ENCODE data around the gene SLITRK4. TPM values are rescaled to one million over a fixed set of nuclear protein-coding genes. Genes with fewer than 3 reads are reported as not detected.

Gene SLITRK4
- total RNA-seq, 2 donors from 2014 or later, result 1.3 to 4.6 TPM

DNA sequence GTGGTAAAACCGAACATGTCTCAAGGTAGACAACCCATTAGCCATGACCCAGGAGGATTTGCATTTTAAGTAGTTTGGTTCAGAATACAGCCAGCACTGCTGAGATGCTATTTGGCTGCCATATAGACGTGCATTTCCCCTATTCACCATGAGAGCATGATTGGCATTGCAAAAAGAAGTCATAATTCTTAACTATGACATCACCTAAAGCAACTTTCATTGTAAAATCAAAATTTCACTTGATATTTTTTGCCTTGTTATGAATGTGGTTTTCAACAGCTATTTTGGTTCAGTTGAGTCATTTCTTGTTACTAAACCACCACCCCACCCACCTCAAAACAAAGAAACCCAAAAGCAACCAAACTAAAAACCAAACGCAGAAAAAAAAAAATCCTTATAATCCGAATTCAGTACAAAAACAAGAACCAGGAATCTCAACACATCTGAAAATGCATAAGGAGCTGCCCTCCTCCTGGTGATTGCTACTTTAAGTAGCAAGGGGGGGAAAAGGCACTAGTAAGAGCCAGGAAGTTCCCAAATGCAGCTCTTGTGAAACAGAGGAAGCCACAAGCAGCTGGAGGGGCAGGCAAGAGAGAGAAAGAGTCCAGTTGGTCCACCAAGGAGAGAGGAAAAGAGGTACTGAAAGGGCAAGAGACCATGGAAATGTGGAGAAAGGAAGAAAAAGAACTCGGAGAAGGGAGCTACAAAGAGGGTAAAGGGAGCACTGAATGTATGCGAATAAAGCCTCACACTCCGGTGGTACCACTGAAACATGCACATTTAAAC is 3.1 kb downstream of the SLITRK4 start:
- Histone ChIP-seq H3K4me1 (replicated peaks) (no peaks in the 10 kb centered on the region), H3K27me3 (replicated peaks; ENCODE audit: insufficient read depth) (no peaks in the 10 kb centered on the region), H3K4me3 (no peak overlapping the region), H3K9me3 (no peaks in the 10 kb centered on the region), H3K27ac (no peak overlapping the region), H3K36me3 (no peaks in the 10 kb centered on the region)
- WGBS, result 46% methylated on average over 7 of the region's 7 CpGs
- DNase-seq (ENCODE audit: low spot score), result no peak
- intact Hi-C loops (cut with DNase I), result no loop called here
- TF ChIP-seq, protein P1, sequence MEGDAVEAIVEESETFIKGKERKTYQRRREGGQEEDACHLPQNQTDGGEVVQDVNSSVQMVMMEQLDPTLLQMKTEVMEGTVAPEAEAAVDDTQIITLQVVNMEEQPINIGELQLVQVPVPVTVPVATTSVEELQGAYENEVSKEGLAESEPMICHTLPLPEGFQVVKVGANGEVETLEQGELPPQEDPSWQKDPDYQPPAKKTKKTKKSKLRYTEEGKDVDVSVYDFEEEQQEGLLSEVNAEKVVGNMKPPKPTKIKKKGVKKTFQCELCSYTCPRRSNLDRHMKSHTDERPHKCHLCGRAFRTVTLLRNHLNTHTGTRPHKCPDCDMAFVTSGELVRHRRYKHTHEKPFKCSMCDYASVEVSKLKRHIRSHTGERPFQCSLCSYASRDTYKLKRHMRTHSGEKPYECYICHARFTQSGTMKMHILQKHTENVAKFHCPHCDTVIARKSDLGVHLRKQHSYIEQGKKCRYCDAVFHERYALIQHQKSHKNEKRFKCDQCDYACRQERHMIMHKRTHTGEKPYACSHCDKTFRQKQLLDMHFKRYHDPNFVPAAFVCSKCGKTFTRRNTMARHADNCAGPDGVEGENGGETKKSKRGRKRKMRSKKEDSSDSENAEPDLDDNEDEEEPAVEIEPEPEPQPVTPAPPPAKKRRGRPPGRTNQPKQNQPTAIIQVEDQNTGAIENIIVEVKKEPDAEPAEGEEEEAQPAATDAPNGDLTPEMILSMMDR (IDR thresholded peaks at IDR 0.05), result no peak
- TF ChIP-seq POLR2A (IDR thresholded peaks at IDR 0.05) (no peak), POLR2AphosphoS5 (IDR thresholded peaks at IDR 0.05) (no peak)

DNA sequence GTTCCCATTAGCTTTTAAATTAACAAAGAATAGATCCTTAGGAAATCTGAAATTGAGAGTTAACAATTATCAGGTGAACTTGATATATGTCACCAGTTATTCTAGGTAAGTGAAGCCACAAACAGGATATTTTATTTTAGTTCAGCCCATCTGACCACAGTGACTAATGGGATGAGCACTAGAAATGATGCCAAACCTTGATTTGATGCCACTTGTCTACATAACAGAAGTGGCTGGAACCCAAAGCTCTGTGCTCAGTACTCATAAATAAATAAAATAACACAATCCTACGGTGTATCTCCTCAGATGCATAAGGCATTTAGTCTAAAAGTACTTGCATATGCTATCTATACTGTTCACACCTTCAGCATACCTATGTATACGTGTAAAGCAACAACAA is 12.2 kb downstream of the SLITRK4 start:
- H3K27me3 ChIP-seq (replicated peaks; ENCODE audit: insufficient read depth), result no peaks in the 10 kb centered on the region
- no peaks in the 10 kb centered on the region for H3K9me3 ChIP-seq
- H3K4me3 ChIP-seq, result no peak overlapping the region
- WGBS, result 72% methylated on average over 2 of the region's 2 CpGs
- intact Hi-C loops (cut with DNase I), result no loop called here
- TF ChIP-seq, protein P1 (IDR thresholded peaks at IDR 0.05), result no peak
- TF ChIP-seq POLR2AphosphoS5 (IDR thresholded peaks at IDR 0.05) (no peak), POLR2A (IDR thresholded peaks at IDR 0.05) (no peak)
- H3K27ac ChIP-seq, result no peak overlapping the region
- no peaks in the 10 kb centered on the region for H3K36me3 ChIP-seq
- DNase-seq (ENCODE audit: low spot score), result no peak
- H3K4me1 ChIP-seq (replicated peaks), result no peaks in the 10 kb centered on the region

DNA sequence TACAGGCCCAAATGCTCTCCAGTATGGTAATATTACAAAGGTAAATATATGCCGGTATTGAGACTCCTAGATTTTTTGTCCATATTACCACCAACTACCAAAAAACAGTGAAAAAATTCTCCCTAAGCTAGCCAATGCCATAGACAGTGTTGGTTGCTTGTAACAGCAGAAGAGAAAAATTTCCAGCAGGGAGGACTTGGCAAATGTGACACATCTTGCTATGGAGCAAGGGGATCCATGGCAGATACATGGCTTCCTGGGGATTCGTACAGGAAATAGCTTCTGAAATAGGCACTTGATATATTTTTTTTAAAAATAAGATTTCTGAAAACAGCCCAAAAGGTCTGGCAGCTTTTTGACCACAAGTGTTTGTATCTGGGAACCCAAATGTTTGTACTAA is 14.6 kb downstream of the SLITRK4 start:
- no peak for TF ChIP-seq POLR2AphosphoS5 (IDR thresholded peaks at IDR 0.05)
- TF ChIP-seq POLR2A (IDR thresholded peaks at IDR 0.05), result no peak
- intact Hi-C loops (cut with DNase I), result no loop called here
- Histone ChIP-seq H3K27me3 (replicated peaks; ENCODE audit: insufficient read depth) (no peaks in the 10 kb centered on the region), H3K4me1 (replicated peaks) (no peaks in the 10 kb centered on the region), H3K4me3 (no peak overlapping the region), H3K27ac (no peak overlapping the region), H3K36me3 (no peaks in the 10 kb centered on the region), H3K9me3 (no peaks in the 10 kb centered on the region)
- WGBS, result 89% methylated on average over 2 of the region's 2 CpGs
- no peak for DNase-seq (ENCODE audit: low spot score)

DNA sequence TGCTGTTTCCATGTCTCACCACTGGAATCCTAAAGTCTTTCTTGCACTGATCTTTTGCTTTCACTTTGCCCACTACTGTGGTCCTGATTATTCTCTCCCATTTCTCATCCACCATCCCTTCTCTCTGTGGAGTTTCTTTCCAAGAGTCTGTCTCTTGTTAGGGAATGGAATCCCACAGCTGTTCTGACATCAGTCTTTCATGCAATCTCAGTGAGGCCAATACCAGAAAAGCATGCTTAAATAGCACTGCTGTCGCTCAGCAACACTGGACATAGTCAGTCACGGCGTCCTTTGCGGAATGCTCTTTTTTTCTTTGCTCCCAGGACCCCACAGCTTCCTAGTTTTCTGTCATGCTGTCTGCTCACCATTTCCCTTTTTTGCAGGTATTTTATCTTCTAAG is 20.1 kb downstream of the SLITRK4 start:
- TF ChIP-seq POLR2A (IDR thresholded peaks at IDR 0.05) (no peak), POLR2AphosphoS5 (IDR thresholded peaks at IDR 0.05) (no peak)
- TF ChIP-seq, protein P1 (IDR thresholded peaks at IDR 0.05), result no peak
- no peaks in the 10 kb centered on the region for H3K27me3 ChIP-seq (replicated peaks; ENCODE audit: insufficient read depth)
- H3K4me1 ChIP-seq (replicated peaks), result no peaks in the 10 kb centered on the region
- no peaks in the 10 kb centered on the region for H3K9me3 ChIP-seq
- no peak for DNase-seq (ENCODE audit: low spot score)
- H3K27ac ChIP-seq, result no peak overlapping the region
- 89% methylated on average over 4 of the region's 4 CpGs for WGBS
- no peak overlapping the region for H3K4me3 ChIP-seq
- no peaks in the 10 kb centered on the region for H3K36me3 ChIP-seq
- intact Hi-C loops (cut with DNase I), result no loop called here

DNA sequence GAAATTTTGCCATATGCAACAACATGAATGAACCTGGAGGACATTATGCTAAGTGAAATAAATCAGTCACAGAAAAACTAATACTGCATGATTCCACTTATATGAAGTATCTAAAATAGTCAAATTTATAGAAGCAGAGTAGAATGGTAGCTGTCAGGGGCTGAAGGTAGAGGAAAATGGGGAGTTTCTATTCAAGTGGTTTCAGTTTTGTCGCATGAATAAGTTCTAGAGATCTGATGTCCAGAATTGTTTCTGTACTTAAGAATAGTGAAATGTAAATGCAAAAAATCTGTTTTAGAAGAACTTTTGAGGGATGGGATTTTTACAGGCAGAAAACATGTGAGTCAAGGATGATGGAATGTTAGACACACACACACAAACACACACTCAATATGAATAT is 34.1 kb downstream of the SLITRK4 start:
- Histone ChIP-seq H3K27me3 (replicated peaks; ENCODE audit: insufficient read depth) (no peaks in the 10 kb centered on the region), H3K4me1 (replicated peaks) (no peaks in the 10 kb centered on the region), H3K4me3 (no peak overlapping the region), H3K36me3 (no peaks in the 10 kb centered on the region), H3K27ac (no peak overlapping the region), H3K9me3 (no peaks in the 10 kb centered on the region)
- intact Hi-C loops (cut with DNase I), result no loop called here
- 92% methylated on average over 1 of the region's 1 CpG for WGBS
- TF ChIP-seq, protein P1 (IDR thresholded peaks at IDR 0.05), result no peak
- TF ChIP-seq POLR2A (IDR thresholded peaks at IDR 0.05) (no peak), POLR2AphosphoS5 (IDR thresholded peaks at IDR 0.05) (no peak)
- DNase-seq (ENCODE audit: low spot score), result no peak

All from prostate gland (tissue), 2 donors.